ENCODE data around the gene AP1G2. TPM values are rescaled to one million over a fixed set of nuclear protein-coding genes. Genes with fewer than 3 reads are reported as not detected.

AP1G2 gene
- total RNA-seq, 2 experiments from 2014 or later = 205 to 216 TPM

DNA sequence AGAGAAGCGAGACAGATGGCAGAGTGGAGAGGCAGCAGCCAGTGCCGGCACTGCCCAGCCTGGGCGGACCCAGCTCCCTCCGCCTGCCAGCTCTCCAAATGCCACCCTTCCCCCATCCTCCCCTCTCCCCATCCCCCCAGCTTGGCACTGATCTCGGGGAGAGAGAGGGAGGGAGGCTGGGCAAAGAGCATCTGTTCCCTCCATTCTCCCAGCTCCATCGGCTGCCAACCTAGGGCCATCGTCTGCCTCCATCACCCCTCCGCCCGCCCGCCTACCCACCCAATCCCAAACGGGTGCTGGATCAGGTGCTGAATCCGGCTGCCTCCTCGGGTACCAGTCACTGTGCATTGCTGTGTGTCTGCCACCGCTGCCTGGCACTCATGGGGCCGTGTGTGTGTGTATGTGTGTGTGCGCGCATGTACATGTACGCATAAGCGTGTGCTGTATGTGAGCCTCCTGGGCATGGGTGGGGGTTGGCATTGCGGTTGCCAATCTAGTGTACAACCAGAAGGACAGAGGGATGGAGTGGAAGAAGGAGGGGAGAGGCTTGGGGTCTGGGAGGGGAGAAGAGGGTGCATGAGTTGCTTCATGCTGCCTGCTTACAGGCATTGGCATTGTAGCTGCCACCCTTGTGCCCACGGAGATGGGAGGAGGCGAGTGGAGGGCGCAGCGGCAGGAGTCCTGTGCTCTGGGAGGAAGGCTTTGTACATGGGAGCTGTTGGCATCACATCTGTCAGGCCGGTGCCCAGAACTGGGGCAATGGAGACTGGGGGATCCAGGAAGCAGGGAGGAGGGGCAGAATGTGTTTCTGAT lies 54.4 kb downstream of the AP1G2 start:
- Mint-ChIP-seq H3K36me3 (ENCODE audit: low read depth) (peaks cover 3% of the 10 kb centered on the region), H3K4me3 (no peak overlapping the region), H3K27me3 (ENCODE audit: low read depth) (no peaks in the 10 kb centered on the region), H3K27ac (no peak overlapping the region), H3K9me3 (no peaks in the 10 kb centered on the region), H3K4me1 (ENCODE audit: low read depth) (peaks cover 3% of the 10 kb centered on the region)
- CTCF ChIA-PET = no interaction called here
- intact Hi-C loops (cut with micrococcal nuclease) = no loop called here
- DNase-seq = no peak

- no peaks in the 10 kb centered on the region for H3K9me3 Mint-ChIP-seq
- peaks cover 3% of the 10 kb centered on the region for H3K36me3 Mint-ChIP-seq (ENCODE audit: low read depth)
- H3K4me3 Mint-ChIP-seq = peak overlapping the region; percentile 33
- DNase-seq = peak; percentile 26
- H3K27me3 Mint-ChIP-seq (ENCODE audit: low read depth) = no peaks in the 10 kb centered on the region
- CTCF ChIA-PET = interaction anchor here (1.0 to 1.4 kb wide), 3 partner anchors 27 to 120 kb away, joined by 3 read pairs; no protein-coding TSS in a partner anchor
- no peak overlapping the region for H3K27ac Mint-ChIP-seq
- intact Hi-C loops (cut with micrococcal nuclease) = no loop called here
- peaks cover 3% of the 10 kb centered on the region for H3K4me1 Mint-ChIP-seq (ENCODE audit: low read depth)
Measured at GRCh38 chr14:23512156-23512555, 55.4 kb downstream of the AP1G2 start.

Other genes starting within 250 kb of the AP1G2 start
- 100 to 1,000 TPM; 194 to 204 TPM for gene PABPN1, start 246.3 kb downstream of the AP1G2 start, total RNA-seq
- gene SLC22A17, start 214.9 kb downstream of the AP1G2 start, total RNA-seq = 1 to 10 TPM; 3.5 to 4.8 TPM
- gene EFS, start 202.6 kb downstream of the AP1G2 start, total RNA-seq = not detected
- gene IL25, start 195.0 kb downstream of the AP1G2 start, total RNA-seq = not detected
- not detected for gene CMTM5, start 190.7 kb downstream of the AP1G2 start, total RNA-seq
- gene MYH6, start 159.5 kb downstream of the AP1G2 start, total RNA-seq = not detected
- gene MYH7, start 132.1 kb downstream of the AP1G2 start, total RNA-seq = not detected
- 10 to 100 TPM; 38.9 to 40.8 TPM for gene NGDN, start 98.1 kb downstream of the AP1G2 start, total RNA-seq
- gene ZFHX2, start 16.0 kb downstream of the AP1G2 start, total RNA-seq = under 1 TPM; 0.36 to 0.57 TPM
- gene THTPA, start 11.5 kb downstream of the AP1G2 start, total RNA-seq = 1 to 10 TPM; 6.2 to 6.6 TPM
- gene JPH4, start 11.0 kb upstream of the AP1G2 start, total RNA-seq = under 1 TPM in 1 of 2 experiments, not detected in 1; 0.05 TPM
- under 1 TPM; 0.17 to 0.26 TPM for gene DHRS2, start 68.6 kb upstream of the AP1G2 start, total RNA-seq

All from activated naive CD4-positive, alpha-beta T cell treated with anti-CD3 and anti-CD28 coated beads for 36 hours (primary cell).